Measurements from ENCODE around the gene ATP1A3. TPM values are rescaled to one million over a fixed set of nuclear protein-coding genes. Genes with fewer than 3 reads are reported as not detected.
A peak's percentile ranks its signal among the peaks of the same experiment; 100 is the strongest.

ATP1A3 gene
- total RNA-seq, 2 experiments from 2014 or later, result 3.2 to 4.6 TPM

GRCh38 chr19:41932720-41933332 lies 61.2 kb downstream of the ATP1A3 start:
- Mint-ChIP-seq H3K27ac (peak overlapping the region; percentile 73), H3K27me3 (no peaks in the 10 kb centered on the region), H3K4me3 (no peak overlapping the region), H3K9me3 (no peaks in the 10 kb centered on the region), H3K4me1 (ENCODE audit: low read depth) (peaks cover 70% of the 10 kb centered on the region), H3K36me3 (ENCODE audit: low read depth) (peaks cover 6% of the 10 kb centered on the region)
- no peaks in the 10 kb centered on the region for H3K9me3 ChIP-seq (ENCODE audit: control insufficient read depth in 1 of 2, insufficient read depth in 1 of 2, low read length in 2 of 2)
- H3K27ac ChIP-seq (ENCODE audit: low read depth in 1 of 2, low read length in 2 of 2), result no peak overlapping the region
- peaks cover 54% of the 10 kb centered on the region for H3K4me1 ChIP-seq (ENCODE audit: insufficient read depth, low read length)
- POLR2A ChIA-PET, result no interaction called here
- no peaks in the 10 kb centered on the region for H3K27me3 ChIP-seq (ENCODE audit: control insufficient read depth in 1 of 2, insufficient read depth in 2 of 2, low read length in 2 of 2)
- H3K36me3 ChIP-seq (ENCODE audit: insufficient read depth, low read length), result no peaks in the 10 kb centered on the region
- H3K4me3 ChIP-seq (ENCODE audit: low read length), result no peak overlapping the region
- intact Hi-C loops (cut with DNase I, micrococcal nuclease), result loop anchor here (2.0 to 5.0 kb wide), 2 partner anchors 44 to 61 kb away; no protein-coding TSS in a partner anchor
- no peak for TF ChIP-seq CTCF (IDR thresholded peaks at IDR 0.05)
- no peak for DNase-seq
- CTCF ChIA-PET, result no interaction called here
- no peak for ATAC-seq (ENCODE audit: poor library complexity)

- Histone ChIP-seq H3K4me3 (ENCODE audit: low read length) (no peak overlapping the region), H3K9me3 (ENCODE audit: control insufficient read depth in 1 of 2, insufficient read depth in 1 of 2, low read length in 2 of 2) (no peaks in the 10 kb centered on the region), H3K4me1 (ENCODE audit: insufficient read depth, low read length) (peaks cover 59% of the 10 kb centered on the region), H3K27me3 (ENCODE audit: control insufficient read depth in 1 of 2, insufficient read depth in 2 of 2, low read length in 2 of 2) (no peaks in the 10 kb centered on the region), H3K36me3 (ENCODE audit: insufficient read depth, low read length) (no peaks in the 10 kb centered on the region), H3K27ac (ENCODE audit: low read depth in 1 of 2, low read length in 2 of 2) (no peak overlapping the region)
- ChIA-PET CTCF (interaction anchor here (1.8 kb wide), 1 partner anchor 59 kb away, joined by 6 read pairs; no protein-coding TSS in a partner anchor), POLR2A (no interaction called here)
- Mint-ChIP-seq H3K27me3 (no peaks in the 10 kb centered on the region), H3K36me3 (ENCODE audit: low read depth) (peaks cover 6% of the 10 kb centered on the region), H3K4me1 (ENCODE audit: low read depth) (peaks cover 65% of the 10 kb centered on the region), H3K27ac (peak overlapping the region; percentile 86), H3K9me3 (no peaks in the 10 kb centered on the region), H3K4me3 (no peak overlapping the region)
- DNase-seq, result no peak
- intact Hi-C loops (cut with DNase I, micrococcal nuclease), result loop anchor here (2.0 to 5.0 kb wide), 2 partner anchors 43 to 60 kb away; no protein-coding TSS in a partner anchor
- no peak for TF ChIP-seq CTCF (IDR thresholded peaks at IDR 0.05)
- ATAC-seq (ENCODE audit: poor library complexity), result no peak
Observed at GRCh38 chr19:41932259-41932719, 61.7 kb downstream of the ATP1A3 start.

GRCh38 chr19:41930926-41931592 lies 63.0 kb downstream of the ATP1A3 start:
- no peak for DNase-seq
- Mint-ChIP-seq H3K9me3 (no peaks in the 10 kb centered on the region), H3K36me3 (ENCODE audit: low read depth) (peaks cover 6% of the 10 kb centered on the region), H3K4me1 (ENCODE audit: low read depth) (peaks cover 57% of the 10 kb centered on the region), H3K27ac (peak overlapping the region; percentile 86), H3K27me3 (no peaks in the 10 kb centered on the region), H3K4me3 (peak overlapping the region; percentile 82)
- H3K27me3 ChIP-seq (ENCODE audit: control insufficient read depth in 1 of 2, insufficient read depth in 2 of 2, low read length in 2 of 2), result no peaks in the 10 kb centered on the region
- no peaks in the 10 kb centered on the region for H3K36me3 ChIP-seq (ENCODE audit: insufficient read depth, low read length)
- ChIA-PET POLR2A (interaction anchor here (0.8 to 4.7 kb wide), 6 partner anchors 12 to 71 kb away, joined by 3 to 62 read pairs (median 7); partner anchors contain the start of genes ARHGEF1 and RPS19), CTCF (interaction anchor here (1.8 to 2.1 kb wide), 2 partner anchors 58 to 71 kb away, joined by 6 to 9 read pairs; partner anchors contain the start of gene RPS19)
- peaks cover 57% of the 10 kb centered on the region for H3K4me1 ChIP-seq (ENCODE audit: insufficient read depth, low read length)
- no peaks in the 10 kb centered on the region for H3K9me3 ChIP-seq (ENCODE audit: control insufficient read depth in 1 of 2, insufficient read depth in 1 of 2, low read length in 2 of 2)
- intact Hi-C loops (cut with DNase I, micrococcal nuclease), result loop anchor here in 1 of 2 experiments (5.0 kb wide), 1 partner anchor 59 kb away; no protein-coding TSS in a partner anchor
- ATAC-seq (ENCODE audit: poor library complexity), result no peak
- no peak overlapping the region for H3K4me3 ChIP-seq (ENCODE audit: low read length)
- no peak overlapping the region for H3K27ac ChIP-seq (ENCODE audit: low read depth in 1 of 2, low read length in 2 of 2)
- TF ChIP-seq CTCF (IDR thresholded peaks at IDR 0.05), result no peak

All from CD4-positive, alpha-beta T cell (primary cell).